GM23338 (cell line): ENCODE data around the gene TFPI. TPM values are rescaled to one million over a fixed set of nuclear protein-coding genes. Genes with fewer than 3 reads are reported as not detected.

Experiments
- ATAC-seq: fragments of 200-7000 bp; cut with Tn5 transposase; 3 replicates; pipeline ENCODE4 v1.9.1; 2020
- DNase-seq: peaks from one replicate; pipeline ENCODE4 v3.0.0-alpha.2; 2015; ENCODE audit warnings: low spot score
- H2AFZ ChIP-seq: fragments of 200-600 bp; sonication (generic); 2 replicates; pipeline ENCODE4 v1.8.0; 2016; ENCODE audit warnings: antibody characterized with exemption, mild to moderate bottlenecking, moderate library complexity
- H3F3A ChIP-seq: fragments of 200-600 bp; sonication (generic); replicated peaks from 2 replicates; pipeline ENCODE4 v1.8.0; 2017; ENCODE audit warnings: antibody characterized with exemption, mixed run types, low read depth
- H3K27ac ChIP-seq: fragments of 200-600 bp; sonication (generic); 2 replicates; pipeline ENCODE4 v1.6.1; 2016; ENCODE audit warnings: low read depth
- H3K27me3 ChIP-seq: fragments of 200-600 bp; sonication (generic); 2 replicates; pipeline ENCODE4 v1.8.0; 2016; ENCODE audit warnings: mild to moderate bottlenecking, mixed run types, moderate library complexity; ENCODE audit not compliant: insufficient read depth
- H3K36me3 ChIP-seq: fragments of 200-600 bp; sonication (generic); 2 replicates; pipeline ENCODE4 v1.8.0; 2016; ENCODE audit warnings: mild to moderate bottlenecking; ENCODE audit not compliant: insufficient read depth
- H3K4me1 ChIP-seq: fragments of 200-600 bp; sonication (generic); 2 replicates; pipeline ENCODE4 v1.8.0; 2016; ENCODE audit warnings: mild to moderate bottlenecking, moderate library complexity; ENCODE audit not compliant: insufficient read depth
- H3K4me2 ChIP-seq: fragments of 200-600 bp; sonication (generic); 2 replicates; pipeline ENCODE4 v1.7.1; 2017; ENCODE audit warnings: mixed run types
- H3K4me3 ChIP-seq: fragments of 200-600 bp; sonication (generic); 2 replicates; pipeline ENCODE4 v1.6.1; 2016; ENCODE audit warnings: mixed run types
- H3K79me2 ChIP-seq: fragments of 200-600 bp; sonication (generic); replicated peaks from 2 replicates; pipeline ENCODE4 v1.8.0; 2017; ENCODE audit warnings: mild to moderate bottlenecking; ENCODE audit not compliant: insufficient read depth
- H3K9me2 ChIP-seq: fragments of 200-600 bp; sonication (generic); 2 replicates; pipeline ENCODE4 v1.8.0; 2017; ENCODE audit not compliant: insufficient read depth
- H4K20me1 ChIP-seq: fragments of 200-600 bp; sonication (generic); replicated peaks from 2 replicates; pipeline ENCODE4 v1.8.0; 2017; ENCODE audit warnings: mild to moderate bottlenecking; ENCODE audit not compliant: insufficient read depth
- H3K27ac Mint-ChIP-seq: 2 replicates; pipeline ENCODE4 v1.8.0; 2020; ENCODE audit warnings: inconsistent platforms, mild to moderate bottlenecking, moderate library complexity, mixed read lengths
- H3K27me3 Mint-ChIP-seq: 3 replicates; pipeline ENCODE4 v1.8.0; 2022; ENCODE audit warnings: low read depth, mild to moderate bottlenecking, moderate library complexity, mixed read lengths, inconsistent platforms; ENCODE audit not compliant: insufficient read depth, poor library complexity
- H3K36me3 Mint-ChIP-seq: 3 replicates; pipeline ENCODE4 v1.8.0; 2021; ENCODE audit warnings: low read depth, mild to moderate bottlenecking, inconsistent platforms, moderate library complexity, mixed read lengths
- H3K4me1 Mint-ChIP-seq: 3 replicates; pipeline ENCODE4 v1.8.0; 2020; ENCODE audit warnings: mild to moderate bottlenecking, inconsistent platforms, mixed read lengths
- H3K4me3 Mint-ChIP-seq: 3 replicates; pipeline ENCODE4 v1.8.0; 2021; ENCODE audit warnings: moderate library complexity, mild to moderate bottlenecking, inconsistent platforms, mixed read lengths
- H3K9me3 Mint-ChIP-seq: 3 replicates; pipeline ENCODE4 v1.8.0; 2020; ENCODE audit warnings: moderate library complexity, mild to moderate bottlenecking, inconsistent platforms, mixed read lengths
- CREB1 ChIP-seq: fragments of 250-450 bp; sonication (Bioruptor Pico); IDR thresholded peaks from 2 replicates; pipeline ENCODE4 v1.5.0; 2020; ENCODE audit warnings: low read depth, mild to moderate bottlenecking, moderate library complexity
- EZH2 ChIP-seq: fragments of 200-600 bp; sonication (generic); IDR thresholded peaks from one replicate; pipeline ENCODE4 v1.8.0; 2017; ENCODE audit warnings: antibody characterized with exemption, mild to moderate bottlenecking, low read depth; ENCODE audit not compliant: unreplicated experiment
- EZH2phosphoT487 ChIP-seq: fragments of 200-600 bp; sonication (generic); IDR thresholded peaks from one replicate; pipeline ENCODE4 v1.8.1; 2018; ENCODE audit warnings: antibody characterized with exemption; ENCODE audit not compliant: unreplicated experiment
- JUNB ChIP-seq: IDR thresholded peaks from one replicate; pipeline ENCODE4 v1.6.1; 2016; ENCODE audit warnings: antibody characterized with exemption; ENCODE audit not compliant: unreplicated experiment
- NANOG ChIP-seq: IDR thresholded peaks from 2 replicates; pipeline ENCODE4 v1.6.1; 2016; ENCODE audit warnings: antibody characterized with exemption, borderline replicate concordance
- POLR2AphosphoS5 ChIP-seq: IDR thresholded peaks from 2 replicates; pipeline ENCODE4 v1.6.1; 2016; ENCODE audit warnings: antibody characterized with exemption, low read depth
- STAT1 ChIP-seq: IDR thresholded peaks from one replicate; pipeline ENCODE4 v1.6.1; 2016; ENCODE audit warnings: antibody characterized with exemption; ENCODE audit not compliant: unreplicated experiment
- ZNF114 ChIP-seq: fragments of 250-450 bp; sonication (Bioruptor Pico); IDR thresholded peaks from 2 replicates; pipeline ENCODE4 v1.5.0; 2020; ENCODE audit warnings: mild to moderate bottlenecking, moderate library complexity
- ZNF331 ChIP-seq: fragments of 250-450 bp; sonication (Bioruptor Pico); IDR thresholded peaks from 2 replicates; pipeline ENCODE4 v1.5.0; 2020; ENCODE audit warnings: low read depth, mild to moderate bottlenecking, moderate library complexity
- polyA plus RNA-seq: library from polyadenylated mRNA; unstranded; fragments of >200 nt; fragmentation: Nextera tagmentation; extraction: Ambion mirVana; gene quantifications from 2 replicates; pipeline ENCODE4 v1.2.1, GENCODE V29; 2016
- total RNA-seq: library from RNA; depleted of rRNA; stranded (reverse); fragments of >200 nt; shearing (Covaris generic); gene quantifications from 2 replicates; pipeline ENCODE4 v1.2.3, GENCODE V29; 2014
- TF ChIP-seq, protein P1 (sequence below): fragments of 250-450 bp; sonication (Bioruptor Pico); IDR thresholded peaks from 2 replicates; pipeline ENCODE4 v1.5.0; 2020; ENCODE audit warnings: mild to moderate bottlenecking, moderate library complexity
- TF ChIP-seq, protein P2 (sequence below): IDR thresholded peaks from one replicate; pipeline ENCODE4 v1.6.1; 2018; ENCODE audit warnings: antibody characterized with exemption; ENCODE audit not compliant: unreplicated experiment
- TF ChIP-seq, protein P3 (sequence below), 2 experiments: fragments of 200-600 bp in 1 of 2; sonication (generic) in 1 of 2; conservative IDR thresholded peaks; 2 replicates each; pipeline versions ENCODE4 v1.5.1 to v1.6.1; 2016 to 2017; ENCODE audit warnings: antibody characterized with exemption in 2 of 2, low read depth in 2 of 2, mild to moderate bottlenecking in 2 of 2, moderate library complexity in 1 of 2
- TF ChIP-seq, protein P4 (sequence below): IDR thresholded peaks from 2 replicates; pipeline ENCODE4 v1.6.1; 2016; ENCODE audit warnings: antibody characterized with exemption

Gene TFPI
- total and polyA plus RNA-seq, 2 experiments from 2014 or later = 1.8 to 1.9 TPM

DNA sequence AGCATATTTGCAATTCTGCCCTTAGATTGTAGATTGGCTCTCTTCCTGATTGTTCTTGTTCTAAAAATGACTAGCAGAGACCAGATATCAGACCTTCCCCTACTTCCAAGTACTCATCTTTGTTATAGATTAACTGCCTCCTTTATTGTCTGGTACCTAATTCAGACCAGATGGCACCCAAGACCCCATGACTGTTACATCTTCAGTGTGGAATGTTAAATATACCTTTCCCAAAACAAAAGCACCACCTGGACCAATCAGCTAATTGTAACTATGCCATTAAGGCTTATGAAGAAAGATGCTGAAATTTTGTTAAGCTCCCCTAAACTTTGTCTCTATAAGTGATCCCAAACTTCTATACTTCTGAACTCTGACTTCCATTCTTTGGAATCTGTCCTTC is 12.0 kb upstream of the TFPI start:
- H3K27ac Mint-ChIP-seq = no peak overlapping the region
- TF ChIP-seq, protein P1, sequence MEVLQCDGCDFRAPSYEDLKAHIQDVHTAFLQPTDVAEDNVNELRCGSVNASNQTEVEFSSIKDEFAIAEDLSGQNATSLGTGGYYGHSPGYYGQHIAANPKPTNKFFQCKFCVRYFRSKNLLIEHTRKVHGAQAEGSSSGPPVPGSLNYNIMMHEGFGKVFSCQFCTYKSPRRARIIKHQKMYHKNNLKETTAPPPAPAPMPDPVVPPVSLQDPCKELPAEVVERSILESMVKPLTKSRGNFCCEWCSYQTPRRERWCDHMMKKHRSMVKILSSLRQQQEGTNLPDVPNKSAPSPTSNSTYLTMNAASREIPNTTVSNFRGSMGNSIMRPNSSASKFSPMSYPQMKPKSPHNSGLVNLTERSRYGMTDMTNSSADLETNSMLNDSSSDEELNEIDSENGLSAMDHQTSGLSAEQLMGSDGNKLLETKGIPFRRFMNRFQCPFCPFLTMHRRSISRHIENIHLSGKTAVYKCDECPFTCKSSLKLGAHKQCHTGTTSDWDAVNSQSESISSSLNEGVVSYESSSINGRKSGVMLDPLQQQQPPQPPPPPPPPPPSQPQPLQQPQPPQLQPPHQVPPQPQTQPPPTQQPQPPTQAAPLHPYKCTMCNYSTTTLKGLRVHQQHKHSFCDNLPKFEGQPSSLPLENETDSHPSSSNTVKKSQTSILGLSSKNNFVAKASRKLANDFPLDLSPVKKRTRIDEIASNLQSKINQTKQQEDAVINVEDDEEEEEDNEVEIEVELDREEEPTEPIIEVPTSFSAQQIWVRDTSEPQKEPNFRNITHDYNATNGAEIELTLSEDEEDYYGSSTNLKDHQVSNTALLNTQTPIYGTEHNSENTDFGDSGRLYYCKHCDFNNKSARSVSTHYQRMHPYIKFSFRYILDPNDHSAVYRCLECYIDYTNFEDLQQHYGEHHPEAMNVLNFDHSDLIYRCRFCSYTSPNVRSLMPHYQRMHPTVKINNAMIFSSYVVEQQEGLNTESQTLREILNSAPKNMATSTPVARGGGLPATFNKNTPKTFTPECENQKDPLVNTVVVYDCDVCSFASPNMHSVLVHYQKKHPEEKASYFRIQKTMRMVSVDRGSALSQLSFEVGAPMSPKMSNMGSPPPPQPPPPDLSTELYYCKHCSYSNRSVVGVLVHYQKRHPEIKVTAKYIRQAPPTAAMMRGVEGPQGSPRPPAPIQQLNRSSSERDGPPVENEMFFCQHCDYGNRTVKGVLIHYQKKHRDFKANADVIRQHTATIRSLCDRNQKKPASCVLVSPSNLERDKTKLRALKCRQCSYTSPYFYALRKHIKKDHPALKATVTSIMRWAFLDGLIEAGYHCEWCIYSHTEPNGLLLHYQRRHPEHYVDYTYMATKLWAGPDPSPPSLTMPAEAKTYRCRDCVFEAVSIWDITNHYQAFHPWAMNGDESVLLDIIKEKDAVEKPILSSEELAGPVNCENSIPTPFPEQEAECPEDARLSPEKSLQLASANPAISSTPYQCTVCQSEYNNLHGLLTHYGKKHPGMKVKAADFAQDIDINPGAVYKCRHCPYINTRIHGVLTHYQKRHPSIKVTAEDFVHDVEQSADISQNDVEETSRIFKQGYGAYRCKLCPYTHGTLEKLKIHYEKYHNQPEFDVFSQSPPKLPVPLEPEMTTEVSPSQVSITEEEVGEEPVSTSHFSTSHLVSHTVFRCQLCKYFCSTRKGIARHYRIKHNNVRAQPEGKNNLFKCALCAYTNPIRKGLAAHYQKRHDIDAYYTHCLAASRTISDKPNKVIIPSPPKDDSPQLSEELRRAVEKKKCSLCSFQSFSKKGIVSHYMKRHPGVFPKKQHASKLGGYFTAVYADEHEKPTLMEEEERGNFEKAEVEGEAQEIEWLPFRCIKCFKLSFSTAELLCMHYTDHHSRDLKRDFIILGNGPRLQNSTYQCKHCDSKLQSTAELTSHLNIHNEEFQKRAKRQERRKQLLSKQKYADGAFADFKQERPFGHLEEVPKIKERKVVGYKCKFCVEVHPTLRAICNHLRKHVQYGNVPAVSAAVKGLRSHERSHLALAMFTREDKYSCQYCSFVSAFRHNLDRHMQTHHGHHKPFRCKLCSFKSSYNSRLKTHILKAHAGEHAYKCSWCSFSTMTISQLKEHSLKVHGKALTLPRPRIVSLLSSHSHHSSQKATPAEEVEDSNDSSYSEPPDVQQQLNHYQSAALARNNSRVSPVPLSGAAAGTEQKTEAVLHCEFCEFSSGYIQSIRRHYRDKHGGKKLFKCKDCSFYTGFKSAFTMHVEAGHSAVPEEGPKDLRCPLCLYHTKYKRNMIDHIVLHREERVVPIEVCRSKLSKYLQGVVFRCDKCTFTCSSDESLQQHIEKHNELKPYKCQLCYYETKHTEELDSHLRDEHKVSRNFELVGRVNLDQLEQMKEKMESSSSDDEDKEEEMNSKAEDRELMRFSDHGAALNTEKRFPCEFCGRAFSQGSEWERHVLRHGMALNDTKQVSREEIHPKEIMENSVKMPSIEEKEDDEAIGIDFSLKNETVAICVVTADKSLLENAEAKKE (CRISPR knock-in tag) = no peak
- TF ChIP-seq, protein P2, sequence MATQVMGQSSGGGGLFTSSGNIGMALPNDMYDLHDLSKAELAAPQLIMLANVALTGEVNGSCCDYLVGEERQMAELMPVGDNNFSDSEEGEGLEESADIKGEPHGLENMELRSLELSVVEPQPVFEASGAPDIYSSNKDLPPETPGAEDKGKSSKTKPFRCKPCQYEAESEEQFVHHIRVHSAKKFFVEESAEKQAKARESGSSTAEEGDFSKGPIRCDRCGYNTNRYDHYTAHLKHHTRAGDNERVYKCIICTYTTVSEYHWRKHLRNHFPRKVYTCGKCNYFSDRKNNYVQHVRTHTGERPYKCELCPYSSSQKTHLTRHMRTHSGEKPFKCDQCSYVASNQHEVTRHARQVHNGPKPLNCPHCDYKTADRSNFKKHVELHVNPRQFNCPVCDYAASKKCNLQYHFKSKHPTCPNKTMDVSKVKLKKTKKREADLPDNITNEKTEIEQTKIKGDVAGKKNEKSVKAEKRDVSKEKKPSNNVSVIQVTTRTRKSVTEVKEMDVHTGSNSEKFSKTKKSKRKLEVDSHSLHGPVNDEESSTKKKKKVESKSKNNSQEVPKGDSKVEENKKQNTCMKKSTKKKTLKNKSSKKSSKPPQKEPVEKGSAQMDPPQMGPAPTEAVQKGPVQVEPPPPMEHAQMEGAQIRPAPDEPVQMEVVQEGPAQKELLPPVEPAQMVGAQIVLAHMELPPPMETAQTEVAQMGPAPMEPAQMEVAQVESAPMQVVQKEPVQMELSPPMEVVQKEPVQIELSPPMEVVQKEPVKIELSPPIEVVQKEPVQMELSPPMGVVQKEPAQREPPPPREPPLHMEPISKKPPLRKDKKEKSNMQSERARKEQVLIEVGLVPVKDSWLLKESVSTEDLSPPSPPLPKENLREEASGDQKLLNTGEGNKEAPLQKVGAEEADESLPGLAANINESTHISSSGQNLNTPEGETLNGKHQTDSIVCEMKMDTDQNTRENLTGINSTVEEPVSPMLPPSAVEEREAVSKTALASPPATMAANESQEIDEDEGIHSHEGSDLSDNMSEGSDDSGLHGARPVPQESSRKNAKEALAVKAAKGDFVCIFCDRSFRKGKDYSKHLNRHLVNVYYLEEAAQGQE = no peak
- TF ChIP-seq POLR2AphosphoS5 (no peak), CREB1 (CRISPR knock-in tag) (no peak), EZH2phosphoT487 (no peak), ZNF331 (CRISPR knock-in tag) (no peak), EZH2 (no peak), JUNB (no peak), STAT1 (no peak), NANOG (no peak), ZNF114 (no peak)
- TF ChIP-seq, protein P3, sequence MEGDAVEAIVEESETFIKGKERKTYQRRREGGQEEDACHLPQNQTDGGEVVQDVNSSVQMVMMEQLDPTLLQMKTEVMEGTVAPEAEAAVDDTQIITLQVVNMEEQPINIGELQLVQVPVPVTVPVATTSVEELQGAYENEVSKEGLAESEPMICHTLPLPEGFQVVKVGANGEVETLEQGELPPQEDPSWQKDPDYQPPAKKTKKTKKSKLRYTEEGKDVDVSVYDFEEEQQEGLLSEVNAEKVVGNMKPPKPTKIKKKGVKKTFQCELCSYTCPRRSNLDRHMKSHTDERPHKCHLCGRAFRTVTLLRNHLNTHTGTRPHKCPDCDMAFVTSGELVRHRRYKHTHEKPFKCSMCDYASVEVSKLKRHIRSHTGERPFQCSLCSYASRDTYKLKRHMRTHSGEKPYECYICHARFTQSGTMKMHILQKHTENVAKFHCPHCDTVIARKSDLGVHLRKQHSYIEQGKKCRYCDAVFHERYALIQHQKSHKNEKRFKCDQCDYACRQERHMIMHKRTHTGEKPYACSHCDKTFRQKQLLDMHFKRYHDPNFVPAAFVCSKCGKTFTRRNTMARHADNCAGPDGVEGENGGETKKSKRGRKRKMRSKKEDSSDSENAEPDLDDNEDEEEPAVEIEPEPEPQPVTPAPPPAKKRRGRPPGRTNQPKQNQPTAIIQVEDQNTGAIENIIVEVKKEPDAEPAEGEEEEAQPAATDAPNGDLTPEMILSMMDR (conservative IDR thresholded peaks at IDR 0.05; ENCODE audit: low read depth in 2 of 2) = no peak
- TF ChIP-seq, protein P4, sequence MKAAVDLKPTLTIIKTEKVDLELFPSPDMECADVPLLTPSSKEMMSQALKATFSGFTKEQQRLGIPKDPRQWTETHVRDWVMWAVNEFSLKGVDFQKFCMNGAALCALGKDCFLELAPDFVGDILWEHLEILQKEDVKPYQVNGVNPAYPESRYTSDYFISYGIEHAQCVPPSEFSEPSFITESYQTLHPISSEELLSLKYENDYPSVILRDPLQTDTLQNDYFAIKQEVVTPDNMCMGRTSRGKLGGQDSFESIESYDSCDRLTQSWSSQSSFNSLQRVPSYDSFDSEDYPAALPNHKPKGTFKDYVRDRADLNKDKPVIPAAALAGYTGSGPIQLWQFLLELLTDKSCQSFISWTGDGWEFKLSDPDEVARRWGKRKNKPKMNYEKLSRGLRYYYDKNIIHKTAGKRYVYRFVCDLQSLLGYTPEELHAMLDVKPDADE = no peak
- no peaks in the 10 kb centered on the region; the same call in 2 of the 3 replicates for H3K36me3 Mint-ChIP-seq
- Histone ChIP-seq H3K4me2 (no peak overlapping the region), H3K9me2 (no peaks in the 10 kb centered on the region), H2AFZ (peak overlapping the region; percentile 1; the same call in 1 of the 2 replicates), H3K27ac (no peak overlapping the region), H4K20me1 (no peaks in the 10 kb centered on the region), H3K27me3 (no peaks in the 10 kb centered on the region), H3K4me3 (no peak overlapping the region), H3K4me1 (peaks cover 8% of the 10 kb centered on the region; the same call in 1 of the 2 replicates), H3K36me3 (no peaks in the 10 kb centered on the region), H3F3A (no peaks in the 10 kb centered on the region), H3K79me2 (no peaks in the 10 kb centered on the region)
- ATAC-seq = no peak
- H3K4me1 Mint-ChIP-seq = peaks cover 12% of the 10 kb centered on the region
- peaks cover 2% of the 10 kb centered on the region for H3K27me3 Mint-ChIP-seq
- no peak for DNase-seq
- no peak overlapping the region for H3K4me3 Mint-ChIP-seq
- H3K9me3 Mint-ChIP-seq = no peaks in the 10 kb centered on the region
